ENCODE measurements around the gene CDC42EP1. TPM values are rescaled to one million over a fixed set of nuclear protein-coding genes. Genes with fewer than 3 reads are reported as not detected.

Gene CDC42EP1
- not detected for polyA plus RNA-seq (2012; ENCODE audit: missing spikeins)

GRCh38 chr22:37559901-37560607, at the start of gene CDC42EP1:
CDC42EP1 (plus strand) TSS chr22:37560480; CDS start chr22:37566350, 5,870 bp downstream.
- FAIRE-seq, result no peak
- no peak for TF ChIP-seq POLR2AphosphoS5 (IDR thresholded peaks at IDR 0.05; ENCODE audit: low read depth, low read length)
- TF ChIP-seq TAF1 (IDR thresholded peaks at IDR 0.05; ENCODE audit: borderline replicate concordance, low read depth, low read length), result no peak
- TF ChIP-seq POLR2A (IDR thresholded peaks at IDR 0.05; ENCODE audit: low read depth, low read length), result no peak
- no peak for DNase-seq (ENCODE audit: insufficient read length)

GRCh38 chr22:37511395-37512104, 48.7 kb upstream of the CDC42EP1 start:
- TF ChIP-seq POLR2AphosphoS5 (IDR thresholded peaks at IDR 0.05; ENCODE audit: low read depth, low read length) (no peak), TAF1 (IDR thresholded peaks at IDR 0.05; ENCODE audit: borderline replicate concordance, low read depth, low read length) (no peak), POLR2A (IDR thresholded peaks at IDR 0.05; ENCODE audit: low read depth, low read length) (no peak)
- FAIRE-seq (no peak), DNase-seq (ENCODE audit: insufficient read length) (no peak)

GRCh38 chr22:37514526-37515051, 45.7 kb upstream of the CDC42EP1 start:
- FAIRE-seq (no peak), DNase-seq (ENCODE audit: insufficient read length) (no peak)
- TF ChIP-seq TAF1 (IDR thresholded peaks at IDR 0.05; ENCODE audit: borderline replicate concordance, low read depth, low read length) (no peak), POLR2AphosphoS5 (IDR thresholded peaks at IDR 0.05; ENCODE audit: low read depth, low read length) (no peak), POLR2A (IDR thresholded peaks at IDR 0.05; ENCODE audit: low read depth, low read length) (no peak)

GRCh38 chr22:37515901-37516300, 44.4 kb upstream of the CDC42EP1 start:
- FAIRE-seq, result no peak
- TF ChIP-seq POLR2AphosphoS5 (IDR thresholded peaks at IDR 0.05; ENCODE audit: low read depth, low read length) (no peak), POLR2A (IDR thresholded peaks at IDR 0.05; ENCODE audit: low read depth, low read length) (no peak), TAF1 (IDR thresholded peaks at IDR 0.05; ENCODE audit: borderline replicate concordance, low read depth, low read length) (no peak)
- no peak for DNase-seq (ENCODE audit: insufficient read length)

- no peak for TF ChIP-seq TAF1 (IDR thresholded peaks at IDR 0.05; ENCODE audit: borderline replicate concordance, low read depth, low read length)
- TF ChIP-seq POLR2A (IDR thresholded peaks at IDR 0.05; ENCODE audit: low read depth, low read length), result no peak
- TF ChIP-seq POLR2AphosphoS5 (IDR thresholded peaks at IDR 0.05; ENCODE audit: low read depth, low read length), result no peak
- DNase-seq (ENCODE audit: insufficient read length) (no peak), FAIRE-seq (no peak)
Measured at GRCh38 chr22:37516456-37516855, 43.8 kb upstream of the CDC42EP1 start.

GRCh38 chr22:37517826-37518450, 42.3 kb upstream of the CDC42EP1 start:
- DNase-seq (ENCODE audit: insufficient read length), result no peak
- TF ChIP-seq POLR2AphosphoS5 (IDR thresholded peaks at IDR 0.05; ENCODE audit: low read depth, low read length), result no peak
- no peak for TF ChIP-seq TAF1 (IDR thresholded peaks at IDR 0.05; ENCODE audit: borderline replicate concordance, low read depth, low read length)
- no peak for TF ChIP-seq POLR2A (IDR thresholded peaks at IDR 0.05; ENCODE audit: low read depth, low read length)
- no peak for FAIRE-seq

GRCh38 chr22:37518509-37519267, 41.6 kb upstream of the CDC42EP1 start:
- FAIRE-seq, result no peak
- TF ChIP-seq POLR2AphosphoS5 (IDR thresholded peaks at IDR 0.05; ENCODE audit: low read depth, low read length) (no peak), POLR2A (IDR thresholded peaks at IDR 0.05; ENCODE audit: low read depth, low read length) (no peak), TAF1 (IDR thresholded peaks at IDR 0.05; ENCODE audit: borderline replicate concordance, low read depth, low read length) (no peak)
- DNase-seq (ENCODE audit: insufficient read length), result no peak

GRCh38 chr22:37519268-37520195, 40.7 kb upstream of the CDC42EP1 start, which contains the start of gene CARD10:
CARD10 (minus strand) TSS chr22:37519415; CDS start chr22:37519200, 215 bp downstream.
- TF ChIP-seq POLR2A (IDR thresholded peaks at IDR 0.05; ENCODE audit: low read depth, low read length) (no peak), POLR2AphosphoS5 (IDR thresholded peaks at IDR 0.05; ENCODE audit: low read depth, low read length) (no peak), TAF1 (IDR thresholded peaks at IDR 0.05; ENCODE audit: borderline replicate concordance, low read depth, low read length) (no peak)
- no peak for DNase-seq (ENCODE audit: insufficient read length)
- no peak for FAIRE-seq

- DNase-seq (ENCODE audit: insufficient read length), result no peak
- FAIRE-seq, result no peak
- TF ChIP-seq TAF1 (IDR thresholded peaks at IDR 0.05; ENCODE audit: borderline replicate concordance, low read depth, low read length) (no peak), POLR2AphosphoS5 (IDR thresholded peaks at IDR 0.05; ENCODE audit: low read depth, low read length) (no peak), POLR2A (IDR thresholded peaks at IDR 0.05; ENCODE audit: low read depth, low read length) (no peak)
Measured at GRCh38 chr22:37520776-37521191, 39.5 kb upstream of the CDC42EP1 start.
